Measurements from ENCODE around the gene TP63. TPM values are rescaled to one million over a fixed set of nuclear protein-coding genes. Genes with fewer than 3 reads are reported as not detected.
A peak's percentile ranks its signal among the peaks of the same experiment; 100 is the strongest.

The TP63 gene
- total RNA-seq, 1 experiment from 2014 or later = 3.6 TPM

- no peaks in the 10 kb centered on the region for H4K20me1 ChIP-seq (ENCODE audit: insufficient read depth)
- H2AFZ ChIP-seq = peak overlapping the region; percentile 20; the same call in 1 of the 2 replicates
- no peaks in the 10 kb centered on the region for H3K4me1 ChIP-seq (replicated peaks; ENCODE audit: insufficient read depth)
- H3K9me3 ChIP-seq (ENCODE audit: insufficient read depth, low read depth) = peaks cover 3% of the 10 kb centered on the region
- H3K4me2 ChIP-seq = no peak overlapping the region
- ChIA-PET CTCF (no interaction called here), POLR2A (ENCODE audit: unreplicated experiment) (no interaction called here)
- H3F3A ChIP-seq (ENCODE audit: insufficient read depth, low read depth) = no peaks in the 10 kb centered on the region
- no peaks in the 10 kb centered on the region for H3K79me2 ChIP-seq (ENCODE audit: low read depth)
- H3K27me3 ChIP-seq (ENCODE audit: insufficient read depth, low read depth) = no peaks in the 10 kb centered on the region
- H3K4me3 ChIP-seq = no peak overlapping the region
- DNase-seq = no peak
- intact Hi-C loops (cut with micrococcal nuclease; ENCODE audit: unreplicated experiment) = no loop called here
- BruUV-seq (replicated peaks) = no TSS peak
- TF ChIP-seq CTCF (conservative IDR thresholded peaks at IDR 0.05) = no peak
- TF ChIP-seq EZH2 (IDR thresholded peaks at IDR 0.05; ENCODE audit: low read depth) = no peak
- H3K9me2 ChIP-seq (ENCODE audit: insufficient read depth) = no peaks in the 10 kb centered on the region
- H3K36me3 ChIP-seq (ENCODE audit: low read depth) = no peaks in the 10 kb centered on the region
- H3K27ac ChIP-seq = no peak overlapping the region
These were observed 4.9 kb upstream of the TP63 start for GRCh38 chr3:189626286-189626685.

- Histone ChIP-seq H3K27ac (no peak overlapping the region), H3K36me3 (ENCODE audit: low read depth) (no peaks in the 10 kb centered on the region), H4K20me1 (ENCODE audit: insufficient read depth) (no peaks in the 10 kb centered on the region), H3F3A (ENCODE audit: insufficient read depth, low read depth) (no peaks in the 10 kb centered on the region), H2AFZ (0 out of 2 replicates have a peak overlapping the region, but pooled peaks have one; percentile 24), H3K4me3 (no peak overlapping the region), H3K4me1 (replicated peaks; ENCODE audit: insufficient read depth) (no peaks in the 10 kb centered on the region), H3K9me3 (ENCODE audit: insufficient read depth, low read depth) (peaks cover 5% of the 10 kb centered on the region; the same call in 1 of the 2 replicates), H3K27me3 (ENCODE audit: insufficient read depth, low read depth) (no peaks in the 10 kb centered on the region), H3K9me2 (ENCODE audit: insufficient read depth) (no peaks in the 10 kb centered on the region), H3K79me2 (ENCODE audit: low read depth) (no peaks in the 10 kb centered on the region), H3K4me2 (no peak overlapping the region)
- POLR2A ChIA-PET (ENCODE audit: unreplicated experiment) = no interaction called here
- no peak for DNase-seq
- TF ChIP-seq CTCF (conservative IDR thresholded peaks at IDR 0.05) = no peak
- no peak for TF ChIP-seq EZH2 (IDR thresholded peaks at IDR 0.05; ENCODE audit: low read depth)
- intact Hi-C loops (cut with micrococcal nuclease; ENCODE audit: unreplicated experiment) = no loop called here
- CTCF ChIA-PET = no interaction called here
- BruUV-seq (replicated peaks) = no TSS peak
These were observed 1.3 kb upstream of the TP63 start for GRCh38 chr3:189629803-189630455.

- intact Hi-C loops (cut with micrococcal nuclease; ENCODE audit: unreplicated experiment) = no loop called here
- TF ChIP-seq CTCF (conservative IDR thresholded peaks at IDR 0.05) = no peak
- no peak for TF ChIP-seq EZH2 (IDR thresholded peaks at IDR 0.05; ENCODE audit: low read depth)
- Histone ChIP-seq H3F3A (ENCODE audit: insufficient read depth, low read depth) (no peaks in the 10 kb centered on the region), H4K20me1 (ENCODE audit: insufficient read depth) (no peaks in the 10 kb centered on the region), H3K79me2 (ENCODE audit: low read depth) (no peaks in the 10 kb centered on the region), H3K4me2 (no peak overlapping the region), H3K4me3 (no peak overlapping the region), H3K27me3 (ENCODE audit: insufficient read depth, low read depth) (no peaks in the 10 kb centered on the region), H3K9me3 (ENCODE audit: insufficient read depth, low read depth) (peaks cover 4% of the 10 kb centered on the region; the same call in 1 of the 2 replicates), H3K9me2 (ENCODE audit: insufficient read depth) (no peaks in the 10 kb centered on the region), H3K4me1 (replicated peaks; ENCODE audit: insufficient read depth) (no peaks in the 10 kb centered on the region), H3K27ac (no peak overlapping the region), H2AFZ (no peak overlapping the region), H3K36me3 (ENCODE audit: low read depth) (no peaks in the 10 kb centered on the region)
- ChIA-PET CTCF (no interaction called here), POLR2A (ENCODE audit: unreplicated experiment) (interaction anchor here (0.6 kb wide), 1 partner anchor 1268 kb away, joined by 3 read pairs; no protein-coding TSS in a partner anchor)
- DNase-seq = no peak
- BruUV-seq (replicated peaks) = no TSS peak
These were observed 319 bp upstream of the TP63 start for GRCh38 chr3:189630767-189631372.

Data from PC-9 (cell line).